Ureter (tissue), 1 donor: ENCODE results near the gene PPP3CA. TPM values are rescaled to one million over a fixed set of nuclear protein-coding genes. Genes with fewer than 3 reads are reported as not detected.

Experiments
- DNase-seq: peaks from one replicate; pipeline ENCODE4 v3.0.0-alpha.2; 2020; ENCODE audit warnings: low spot score
- total RNA-seq: library from RNA; stranded (reverse); gene quantifications from one replicate; pipeline ENCODE4 v1.2.4, GENCODE V29; 2023
- donor health status: DM: yes; HTN: yes; CAD: no.

Gene PPP3CA
- total RNA-seq, 1 donor from 2014 or later = 36.2 TPM

DNA sequence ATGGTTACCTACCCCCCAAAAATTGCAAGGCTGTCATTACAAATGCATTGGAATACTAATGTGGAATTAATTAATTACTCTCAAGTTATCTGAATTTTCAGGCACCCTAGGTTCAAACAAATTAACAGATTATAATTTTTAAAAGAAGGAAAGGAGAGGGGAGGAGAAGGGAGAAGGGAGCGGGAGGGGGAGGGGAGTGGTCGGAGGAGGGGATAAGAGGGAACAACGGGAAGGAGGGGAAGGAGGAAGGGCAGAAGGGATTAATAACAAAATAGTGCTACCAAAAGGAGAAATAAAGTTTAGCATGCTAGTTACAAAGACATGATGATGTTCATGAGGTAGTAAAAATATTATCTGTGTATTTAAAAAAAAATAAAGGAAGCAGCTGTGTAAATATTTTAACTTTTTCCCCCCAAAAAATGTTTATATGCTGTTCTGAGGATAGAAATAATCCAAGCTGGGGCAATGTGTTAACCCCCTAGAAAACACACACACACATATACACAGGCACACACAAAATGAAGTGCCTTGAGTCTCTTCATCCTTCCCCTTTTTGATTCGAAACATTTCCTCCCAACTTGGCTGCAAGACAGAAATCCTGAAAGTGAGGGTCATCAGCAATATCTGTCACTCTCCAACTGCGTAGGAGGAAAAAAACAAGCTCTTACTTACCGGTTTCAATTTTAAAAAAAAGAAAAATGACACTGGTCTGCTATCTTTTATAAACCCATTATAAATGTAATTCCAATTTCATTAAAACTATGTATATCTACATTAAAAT, 58.8 kb downstream of the PPP3CA start:
- DNase-seq = no peak

DNA sequence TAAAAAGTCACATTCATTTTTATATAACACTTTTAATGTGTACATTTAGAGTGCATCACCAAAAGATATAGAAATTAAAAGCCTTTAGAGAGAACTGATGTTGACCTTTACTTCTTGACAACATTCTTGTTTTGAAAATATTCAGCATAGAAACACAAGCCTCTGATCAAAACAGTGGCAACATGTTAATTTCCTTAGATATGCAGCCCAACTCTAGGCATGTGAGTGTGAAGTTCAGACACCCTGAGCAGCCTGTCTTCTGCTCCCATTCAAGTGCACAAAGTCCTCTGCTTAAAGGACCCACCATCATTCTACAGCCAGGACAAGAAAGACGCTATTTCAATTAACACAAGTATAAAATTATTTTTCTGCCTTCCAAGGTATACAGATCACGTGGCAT, 60.0 kb downstream of the PPP3CA start:
- DNase-seq = no peak

DNA sequence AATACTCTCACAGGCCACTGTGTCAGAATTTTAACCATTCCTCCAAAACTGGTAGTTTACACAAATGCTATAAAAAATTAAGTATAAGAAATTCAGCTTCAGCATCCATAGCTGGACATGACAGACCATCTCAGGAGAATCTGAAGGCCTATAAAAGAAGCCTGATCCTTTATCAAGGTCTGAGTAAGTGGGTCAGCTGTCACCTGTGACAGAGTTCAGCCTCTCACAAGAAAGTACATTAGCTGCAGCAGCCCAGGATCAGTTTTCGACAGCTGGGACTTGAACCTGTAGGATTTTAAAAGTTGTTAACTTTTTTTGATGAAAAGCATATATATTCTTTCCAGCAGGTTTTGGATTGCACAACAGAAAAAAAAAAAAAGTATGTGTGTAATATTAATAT, 60.7 kb downstream of the PPP3CA start:
- DNase-seq = no peak

DNA sequence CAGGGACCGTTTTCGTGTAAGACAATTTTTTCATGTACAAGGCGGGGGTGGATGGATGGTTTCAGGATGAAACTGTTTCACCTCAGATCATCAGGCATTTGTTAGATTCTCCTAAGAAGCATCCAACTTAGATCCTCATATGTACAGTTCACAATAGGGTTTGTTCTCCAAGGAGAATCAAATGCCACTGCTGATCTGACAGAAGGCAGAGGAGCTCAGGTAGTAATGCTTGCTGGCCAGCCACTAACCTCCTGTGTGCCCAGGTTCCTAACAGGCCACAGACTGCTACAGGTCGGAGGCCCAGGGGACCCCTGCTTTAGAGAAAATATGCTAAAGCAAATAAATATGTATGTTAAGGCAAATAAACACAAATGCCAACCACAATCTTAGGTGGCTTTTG, 61.3 kb downstream of the PPP3CA start:
- no peak for DNase-seq

DNA sequence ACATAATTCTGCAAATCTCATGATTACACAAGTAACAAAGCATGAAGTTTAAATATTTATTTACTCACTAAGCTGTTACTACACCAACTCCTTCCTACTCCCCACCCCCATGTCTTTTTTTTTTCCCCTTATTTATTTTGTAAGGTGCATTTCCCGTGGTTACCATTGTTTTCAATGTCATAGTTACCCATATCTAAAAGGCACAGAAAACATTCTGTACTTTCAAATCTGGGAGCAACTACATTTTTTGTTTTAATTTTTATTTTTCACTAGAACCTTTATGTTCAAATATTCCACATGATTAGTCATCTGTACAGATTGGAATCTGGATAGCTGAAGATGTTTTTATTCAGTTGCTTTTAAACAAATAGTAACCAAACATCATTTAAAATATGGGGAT, 62.8 kb downstream of the PPP3CA start:
- no peak for DNase-seq

DNA sequence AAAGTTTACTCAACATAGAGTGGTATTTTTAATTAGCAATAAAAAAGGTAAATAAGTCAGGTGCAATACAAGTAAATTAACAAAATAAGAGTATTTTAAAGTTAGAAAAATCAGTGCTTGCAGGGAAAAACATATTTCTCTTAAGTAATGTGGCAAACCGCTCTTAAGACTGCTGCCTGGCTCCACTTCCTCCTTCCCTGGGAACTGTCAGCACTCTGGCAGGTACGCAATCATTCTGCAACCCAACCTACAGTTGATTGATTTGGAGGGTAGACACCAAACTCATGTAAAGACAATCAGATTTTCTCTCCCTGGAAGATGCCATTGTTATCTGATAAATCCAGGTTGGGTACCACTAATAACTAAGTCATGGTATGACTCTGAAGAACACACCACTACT, 63.9 kb downstream of the PPP3CA start:
- DNase-seq = no peak

DNA sequence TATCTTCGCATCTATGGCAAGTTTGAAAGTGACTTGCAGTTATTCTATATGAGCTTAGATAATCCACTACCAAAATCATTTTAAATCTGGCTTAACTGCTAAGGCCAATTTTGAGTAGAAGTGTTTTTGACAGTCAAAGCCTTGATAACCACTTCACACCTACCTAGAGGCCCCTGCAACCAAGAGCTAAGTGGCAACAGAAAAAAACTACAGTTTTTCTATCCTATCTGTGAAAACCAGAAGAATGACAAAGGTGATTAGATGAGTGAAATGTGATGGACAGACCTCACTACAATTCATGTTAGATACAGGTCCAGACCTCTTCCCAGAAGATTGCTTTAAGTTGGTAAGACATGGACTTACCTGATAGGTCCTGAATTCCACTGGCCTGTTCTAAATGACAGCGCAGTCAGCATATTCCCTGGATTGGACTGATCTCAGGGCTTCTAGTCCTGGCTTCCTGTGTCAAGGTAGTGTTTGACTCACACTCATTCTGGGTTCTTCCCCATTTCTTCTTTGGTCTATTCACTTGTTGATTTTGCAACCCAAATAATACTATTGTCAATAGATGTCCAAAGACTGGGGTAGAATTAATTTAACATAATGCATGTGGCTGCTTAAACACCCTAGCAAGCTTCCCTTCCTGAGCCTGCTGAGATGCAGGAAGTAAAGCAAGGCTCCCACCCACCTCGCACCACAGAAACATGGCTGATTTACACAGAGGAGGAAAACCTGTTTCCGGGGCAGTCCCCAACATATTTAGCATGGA, 65.1 kb downstream of the PPP3CA start:
- no peak for DNase-seq

DNA sequence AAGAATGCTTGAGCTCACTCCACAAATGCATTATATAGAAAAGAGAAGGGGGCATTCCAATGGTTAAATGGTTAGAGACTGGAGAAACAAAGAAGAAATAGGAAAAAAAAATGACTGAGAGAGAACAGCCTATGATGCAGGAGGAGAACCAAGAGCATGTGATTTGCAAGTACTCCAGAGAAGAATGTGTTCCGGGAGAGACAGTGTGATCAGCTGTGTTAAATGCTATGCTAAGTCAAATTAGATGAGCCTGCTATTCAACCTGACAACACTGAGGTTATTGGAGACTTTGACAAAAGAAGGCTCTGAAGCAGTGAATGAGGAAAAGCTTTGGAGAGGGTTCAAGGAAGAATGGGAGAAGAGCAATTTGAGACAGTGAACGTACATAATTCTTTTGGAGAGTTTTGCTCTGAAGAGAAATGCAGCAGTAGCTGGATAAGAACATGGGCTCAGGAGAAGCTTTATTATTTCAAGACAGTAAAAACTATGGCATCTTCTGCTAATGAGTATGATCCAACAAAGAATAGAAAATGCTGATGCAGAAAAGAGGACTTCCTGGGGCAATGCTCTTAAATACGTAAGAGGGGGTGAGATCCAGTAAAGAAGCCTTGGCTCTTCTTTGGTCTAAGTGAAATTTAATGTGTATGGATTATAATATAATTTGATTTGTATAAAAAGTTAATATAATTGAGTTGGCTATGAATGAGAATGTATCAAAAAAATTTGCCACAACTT, 66.3 kb downstream of the PPP3CA start:
- no peak for DNase-seq

DNA sequence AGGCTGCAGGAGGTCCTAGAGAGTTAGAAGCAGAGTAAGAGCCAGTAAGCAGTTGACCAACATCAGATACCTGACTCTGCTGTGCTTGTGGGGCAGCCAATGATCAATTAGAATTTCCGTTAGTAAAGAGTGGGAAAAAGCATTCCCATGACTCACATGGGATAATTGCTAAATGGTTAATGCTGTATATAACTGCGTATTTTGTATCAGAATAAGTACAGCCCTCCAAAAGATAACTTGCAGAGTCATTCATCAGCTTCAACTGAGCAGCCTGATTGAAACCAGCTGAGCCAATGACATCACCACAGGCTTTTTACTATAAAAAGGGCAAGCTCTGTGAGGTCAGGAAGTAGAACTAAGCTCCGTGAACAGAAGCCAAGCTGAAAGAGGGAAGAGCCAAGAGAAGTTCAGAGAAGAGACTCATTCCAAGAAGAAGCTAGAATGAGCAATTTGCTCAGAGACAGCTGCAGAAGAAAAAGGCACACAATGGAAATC, 67.9 kb downstream of the PPP3CA start:
- DNase-seq = peak; percentile 54

DNA sequence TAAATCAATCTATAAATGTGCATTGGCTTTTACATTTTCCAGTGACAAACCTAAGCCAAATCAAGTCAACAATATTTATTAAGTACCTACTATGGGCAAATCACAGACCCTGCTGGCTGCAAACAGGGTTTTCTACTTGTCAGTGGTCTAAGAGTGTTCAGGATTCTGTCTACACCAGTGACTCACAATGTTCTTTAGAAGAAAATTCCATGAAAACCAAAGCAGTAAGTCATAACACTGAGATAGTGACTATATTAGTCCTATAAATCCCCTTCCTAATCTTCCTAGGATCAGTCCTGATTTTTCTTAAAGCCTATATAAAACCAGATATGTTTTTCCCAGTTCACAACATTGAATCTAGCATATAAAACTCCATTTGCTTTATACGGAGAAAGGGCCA, 69.7 kb downstream of the PPP3CA start:
- DNase-seq = no peak

DNA sequence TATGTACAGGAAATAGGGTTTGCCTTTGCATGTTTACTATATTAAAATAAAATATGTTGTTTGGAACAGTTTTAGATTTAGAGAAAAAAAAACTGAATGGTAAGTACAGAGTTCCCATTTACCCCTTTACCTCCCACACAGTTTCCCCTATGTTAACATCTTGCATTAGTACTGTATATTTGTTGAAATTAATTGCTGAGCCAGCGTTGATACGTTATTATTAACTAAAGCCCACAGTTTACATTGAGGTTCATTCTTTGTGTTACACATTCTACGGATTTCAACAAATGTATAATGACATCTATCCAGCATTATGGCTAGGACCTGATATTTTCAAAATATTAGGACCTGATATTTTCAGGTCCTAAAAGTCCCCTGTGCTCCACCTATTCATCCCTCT, 70.7 kb downstream of the PPP3CA start:
- no peak for DNase-seq

DNA sequence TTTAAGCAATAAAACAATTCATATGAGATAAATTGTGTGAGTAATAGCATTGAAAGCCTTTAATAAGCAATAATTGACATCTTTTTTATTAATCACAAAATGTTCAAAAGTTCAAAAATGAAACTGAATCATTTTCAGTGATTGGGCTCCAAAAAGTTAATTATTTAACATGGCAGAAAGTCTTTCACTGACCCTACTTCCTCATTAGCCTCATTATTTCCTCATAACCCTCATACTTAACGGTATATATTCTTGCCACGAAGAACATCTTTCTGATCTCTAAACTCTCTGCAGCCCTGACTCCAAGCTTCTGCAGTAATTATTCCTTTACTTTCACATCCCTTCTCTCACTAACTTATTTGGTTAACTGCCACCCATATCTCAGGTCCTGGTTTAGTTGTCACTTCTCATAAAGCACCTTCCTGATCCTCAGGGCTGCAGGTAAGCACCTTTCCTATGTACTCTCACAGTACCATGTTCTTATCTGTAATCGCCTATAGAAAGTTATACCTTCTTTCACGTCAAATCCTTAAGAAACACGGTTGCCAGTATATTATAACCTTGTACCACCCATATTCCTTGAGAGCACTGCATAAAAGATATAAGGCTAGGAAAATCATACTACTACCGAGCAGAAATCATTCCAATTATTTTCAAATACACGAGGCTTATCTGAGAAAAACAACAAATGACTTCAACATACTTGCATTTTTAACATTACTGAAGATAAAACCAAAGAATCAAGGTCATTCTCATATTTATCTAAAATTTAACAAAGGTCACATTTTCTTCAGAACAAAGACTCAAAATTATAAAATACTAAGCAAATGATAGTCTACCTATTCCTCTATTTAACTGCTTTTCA, 72.2 kb downstream of the PPP3CA start:
- DNase-seq = no peak

DNA sequence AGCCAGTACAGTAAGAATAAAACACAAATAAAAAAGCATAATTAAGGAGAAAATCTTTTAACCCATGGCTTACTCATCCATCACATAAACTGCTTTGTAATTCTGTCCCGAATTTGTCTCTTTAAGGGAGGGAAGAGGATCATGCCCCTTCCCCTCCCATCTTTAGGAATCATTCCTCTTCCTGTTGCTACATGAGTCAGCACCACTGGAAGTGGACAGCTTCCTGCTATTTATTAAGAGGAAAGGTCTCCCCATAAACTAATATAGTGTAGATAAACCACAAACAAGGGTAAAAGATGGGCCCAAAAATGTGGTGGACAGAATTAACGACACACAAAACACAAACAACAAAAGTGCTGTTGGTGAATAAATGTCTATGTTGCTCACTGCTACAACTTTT, 75.8 kb downstream of the PPP3CA start:
- no peak for DNase-seq

DNA sequence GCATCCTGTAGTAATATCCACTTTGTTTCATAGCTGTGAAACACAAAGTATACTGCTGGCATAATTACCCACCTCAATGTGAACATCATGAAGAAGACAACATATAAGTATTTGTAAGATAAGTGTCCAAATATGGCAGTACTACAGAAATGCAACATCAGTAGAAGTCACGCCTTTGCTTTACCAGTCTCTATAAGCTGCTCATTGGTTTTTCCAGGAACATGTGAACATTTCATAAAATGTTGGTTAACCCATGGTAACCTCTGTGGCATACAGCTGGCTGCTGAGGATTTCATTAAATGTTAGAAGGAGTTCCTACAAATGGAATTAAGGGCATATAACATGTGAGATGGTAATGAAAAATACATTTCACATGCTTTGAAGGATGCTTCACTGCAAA, 77.6 kb downstream of the PPP3CA start:
- no peak for DNase-seq

DNA sequence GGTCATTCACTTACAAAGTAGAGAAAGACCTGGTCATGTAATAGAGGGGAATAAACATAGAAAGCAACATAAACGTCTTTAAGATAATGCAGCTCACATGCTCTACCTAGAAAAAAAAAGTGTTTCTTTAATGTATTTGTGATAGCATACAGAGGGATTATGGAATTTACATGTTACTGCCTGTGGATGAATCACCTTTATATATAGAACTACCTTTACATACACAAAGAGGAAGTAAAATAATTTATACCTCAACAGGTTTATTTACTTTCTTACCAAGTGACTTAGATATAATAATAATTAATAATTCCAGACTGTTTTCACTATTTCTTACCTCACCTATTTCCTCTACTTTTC, 81.5 kb downstream of the PPP3CA start:
- DNase-seq = no peak

DNA sequence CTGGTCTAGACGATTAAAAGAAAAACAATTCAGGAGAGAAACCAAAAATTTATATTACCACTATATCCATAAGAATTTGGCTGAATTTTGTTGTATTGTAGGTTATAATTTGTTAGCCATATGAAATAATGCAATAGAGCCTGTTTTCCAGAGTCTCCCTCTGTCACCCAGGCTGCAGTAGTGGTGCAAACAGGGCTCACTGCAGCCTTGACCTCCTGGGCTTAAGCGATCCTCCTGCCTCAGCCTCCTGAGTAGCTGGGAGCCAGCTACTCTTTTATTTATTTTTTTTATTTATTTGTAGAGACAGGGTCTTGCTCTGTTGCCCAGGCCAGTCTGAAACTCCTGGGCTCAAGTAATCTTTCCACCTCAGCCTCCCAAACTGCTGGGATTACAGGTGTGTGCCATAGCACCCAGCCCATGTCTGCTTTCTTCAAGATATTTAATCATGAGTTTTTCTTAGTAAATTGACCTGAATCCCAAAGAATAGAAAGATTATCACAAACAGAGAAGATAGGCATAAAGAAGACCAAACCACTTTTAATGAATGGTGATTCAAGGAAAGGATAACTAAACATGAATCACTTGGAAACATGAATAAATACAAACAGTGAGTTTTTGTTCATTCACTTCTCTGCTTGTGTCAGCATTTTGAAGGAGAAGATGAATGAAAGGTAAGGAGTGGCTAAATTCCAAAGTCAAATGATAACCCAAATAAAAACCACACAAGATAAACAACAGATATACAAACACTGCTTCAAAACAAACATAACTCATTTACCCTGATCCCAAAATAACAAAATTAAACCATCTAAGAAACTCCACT, 82.1 kb downstream of the PPP3CA start:
- DNase-seq = no peak

DNA sequence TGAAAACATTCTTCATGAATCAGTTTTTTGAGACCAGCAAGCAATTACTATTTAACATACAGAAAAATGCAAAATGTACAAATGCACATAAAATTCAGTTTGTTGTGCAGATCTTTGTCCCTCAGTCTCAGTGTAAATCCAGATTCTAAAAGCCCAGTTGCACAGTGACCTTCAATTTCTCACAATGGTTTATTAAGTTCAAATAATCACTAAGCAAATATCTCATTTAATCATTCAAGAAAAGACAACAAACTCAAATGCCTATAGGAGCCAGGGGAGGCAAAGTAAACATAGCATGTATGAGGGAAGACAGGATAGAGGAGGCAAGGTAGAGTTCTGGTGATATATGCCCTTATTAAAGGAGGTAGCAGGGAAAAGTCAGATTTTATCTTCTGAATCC, 82.8 kb downstream of the PPP3CA start:
- no peak for DNase-seq

DNA sequence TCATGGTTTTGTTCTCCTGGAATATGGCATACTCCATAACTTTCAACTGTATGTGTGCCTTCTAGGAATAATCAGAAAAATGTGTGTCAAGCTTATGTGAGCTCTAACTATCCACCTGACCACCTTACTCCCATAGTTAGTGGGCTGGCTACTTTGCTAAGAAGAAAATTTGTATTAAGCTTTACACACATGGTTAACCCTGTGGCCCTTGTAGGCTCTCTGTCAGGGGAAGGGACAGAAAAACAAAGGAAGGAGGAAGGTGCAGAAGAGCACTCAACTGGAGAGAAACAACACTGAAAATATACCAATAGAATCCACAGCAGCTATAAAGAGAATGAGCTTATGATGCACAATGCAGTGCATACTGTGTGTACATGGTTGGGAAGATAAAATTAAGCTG, 84.6 kb downstream of the PPP3CA start:
- DNase-seq = no peak

DNA sequence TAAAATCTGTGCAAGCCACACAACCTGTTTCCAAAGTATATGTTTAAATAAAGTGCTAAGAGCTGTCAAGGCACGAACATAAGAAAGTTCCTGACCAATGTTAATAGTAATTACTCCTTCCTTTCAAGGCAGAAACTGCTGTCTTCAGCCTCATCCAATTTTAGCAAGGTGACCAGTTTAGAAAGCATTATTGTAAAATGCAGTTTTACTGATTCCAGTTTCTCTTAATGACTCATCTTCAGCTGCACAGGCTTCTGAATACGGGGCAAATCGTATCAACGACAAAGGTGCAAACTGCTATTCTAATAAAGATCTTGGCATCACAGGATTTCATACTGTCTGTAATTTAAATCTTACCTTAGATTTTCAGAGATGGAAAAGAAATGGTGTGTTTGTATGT, 87.5 kb downstream of the PPP3CA start:
- no peak for DNase-seq

DNA sequence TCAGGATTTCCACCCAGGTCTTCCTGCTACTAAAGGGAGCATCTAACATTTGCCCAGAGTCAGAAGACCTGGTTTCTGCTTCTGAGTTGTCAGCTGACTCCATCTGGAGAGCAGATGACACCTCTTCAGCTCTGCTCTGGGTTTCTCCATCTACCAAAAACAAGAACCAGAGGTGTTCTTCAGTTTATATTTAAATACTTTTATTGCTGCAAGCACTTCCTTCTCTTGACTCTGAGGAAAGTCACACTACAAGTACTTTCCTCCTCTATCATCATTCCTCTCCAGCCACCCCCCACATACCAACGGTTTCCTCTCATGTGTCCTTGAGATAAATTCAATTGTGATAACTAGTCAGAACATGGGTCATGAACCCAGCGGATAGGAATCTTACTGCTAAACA, 88.4 kb downstream of the PPP3CA start:
- DNase-seq = no peak

DNA sequence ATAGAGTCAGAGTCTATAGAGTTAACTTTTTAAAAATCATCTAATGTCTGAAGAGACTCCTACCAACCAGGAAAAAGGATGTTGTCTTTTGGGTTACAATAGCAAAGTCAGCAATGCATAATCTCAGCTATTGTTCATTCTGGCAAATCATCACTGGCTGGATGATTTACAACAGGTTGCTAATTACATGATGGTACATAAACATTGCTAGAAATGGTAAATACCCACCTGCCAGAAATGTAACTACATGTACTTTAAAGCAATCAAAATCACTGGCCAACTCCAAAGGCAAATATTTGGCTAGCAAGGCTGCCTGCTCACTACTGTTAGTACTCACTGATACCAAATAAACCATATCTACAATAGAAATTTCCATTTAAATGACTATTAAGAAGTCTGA, 91.1 kb downstream of the PPP3CA start:
- no peak for DNase-seq
